NCI-H2171 (cell line): ENCODE data around the gene ADIRF.
"Not testable (repeated sequence)": the region's sequence is repeated elsewhere in the genome, so short reads cannot be mapped to it uniquely, and the experiment has no call there.

Experiments
- DNase-seq: peaks from one replicate; lab custom pipeline; 2025; lab: John Stamatoyannopoulos, UW

The ADIRF gene

GRCh38 chr10:86979977-86980448 lies 11.7 kb downstream of the ADIRF start:
- DNase-seq = no peak

GRCh38 chr10:86981020-86981419 lies 12.7 kb downstream of the ADIRF start:
- DNase-seq = not testable (repeated sequence)

- DNase-seq = no peak
These were observed 13.4 kb downstream of the ADIRF start for GRCh38 chr10:86981716-86982115.

GRCh38 chr10:86984498-86984897 lies 16.2 kb downstream of the ADIRF start:
- DNase-seq = not testable (repeated sequence)

- no peak for DNase-seq
These were observed 20.2 kb downstream of the ADIRF start for GRCh38 chr10:86988520-86988919.

- not testable (repeated sequence) for DNase-seq
These were observed 23.1 kb downstream of the ADIRF start for GRCh38 chr10:86991362-86991761.

- no peak for DNase-seq
These were observed 24.2 kb downstream of the ADIRF start for GRCh38 chr10:86992456-86992855.

GRCh38 chr10:86992929-86993328 lies 24.6 kb downstream of the ADIRF start:
- no peak for DNase-seq

GRCh38 chr10:86999802-87000403 lies 31.6 kb downstream of the ADIRF start:
- DNase-seq = not testable (repeated sequence)

GRCh38 chr10:87000491-87000890 lies 32.2 kb downstream of the ADIRF start:
- DNase-seq = no peak

GRCh38 chr10:87007124-87007523 lies 38.8 kb downstream of the ADIRF start:
- not testable (repeated sequence) for DNase-seq

- DNase-seq = not testable (repeated sequence)
These were observed 39.4 kb downstream of the ADIRF start for GRCh38 chr10:87007674-87008073.

- DNase-seq = not testable (repeated sequence)
These were observed 40.0 kb downstream of the ADIRF start for GRCh38 chr10:87008303-87008702.

- not testable (repeated sequence) for DNase-seq
These were observed 40.9 kb downstream of the ADIRF start for GRCh38 chr10:87009134-87009696.

- DNase-seq = not testable (repeated sequence)
These were observed 45.2 kb downstream of the ADIRF start for GRCh38 chr10:87013528-87013927.

- not testable (repeated sequence) for DNase-seq
These were observed 46.9 kb downstream of the ADIRF start for GRCh38 chr10:87014986-87015716.

- not testable (repeated sequence) for DNase-seq
These were observed 49.8 kb downstream of the ADIRF start for GRCh38 chr10:87018127-87018526.

GRCh38 chr10:87019066-87019465 lies 50.8 kb downstream of the ADIRF start:
- DNase-seq = not testable (repeated sequence)

- not testable (repeated sequence) for DNase-seq
These were observed 51.2 kb downstream of the ADIRF start for GRCh38 chr10:87019504-87019903.

- not testable (repeated sequence) for DNase-seq
These were observed 51.8 kb downstream of the ADIRF start, which contains the start of gene FAM25A for GRCh38 chr10:87020056-87020455. TSS of gene FAM25A (plus strand) at chr10:87020294. CDS start at chr10:87020325, 31 bp downstream.
